Measurements from ENCODE around the gene RLN3. TPM values are rescaled to one million over a fixed set of nuclear protein-coding genes. Genes with fewer than 3 reads are reported as not detected.

RLN3 gene
- total and polyA plus RNA-seq, 10 donors, result 0.35 TPM; not detected in 9

DNA sequence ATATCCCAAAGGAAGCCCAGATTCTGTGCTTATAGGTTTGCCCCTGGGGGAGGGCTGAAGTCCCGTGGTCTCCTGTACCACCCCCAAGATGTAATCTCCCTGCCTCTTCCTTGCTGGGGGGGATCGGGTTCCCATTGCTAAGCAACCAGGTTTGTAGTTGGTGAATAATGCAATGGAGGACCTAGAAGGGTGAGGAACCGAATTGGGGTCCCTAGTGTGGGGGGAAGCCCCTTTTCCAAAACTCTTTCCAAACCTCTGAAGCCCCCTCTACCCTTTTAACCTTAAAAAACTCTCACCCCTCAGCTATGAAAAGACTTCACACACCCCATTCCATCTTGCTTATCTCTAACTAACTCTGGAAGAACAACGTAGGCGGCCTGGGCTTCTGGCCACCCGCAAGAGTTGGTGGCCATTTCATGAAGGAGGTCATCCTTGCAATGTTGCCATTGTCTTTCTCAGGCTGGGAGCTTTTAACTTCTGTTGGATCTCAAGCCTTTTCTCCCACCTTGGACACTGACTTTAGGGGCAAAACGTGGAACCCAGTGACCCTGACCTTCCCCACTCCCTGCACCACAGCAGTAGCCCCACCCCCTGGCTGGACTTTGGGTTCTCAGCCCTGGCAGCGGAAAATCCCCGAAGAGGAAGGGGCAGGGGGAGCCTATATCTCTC, 33.3 kb downstream of the RLN3 start:
- Histone ChIP-seq H3K27ac (no peak overlapping the region), H3K36me3 (no peaks in the 10 kb centered on the region), H3K4me1 (peaks cover 0 to 26% (median 17%) of the 10 kb centered on the region in 6 donors), H3K4me3 (no peak overlapping the region), H3K9me3 (no peaks in the 10 kb centered on the region), H3K27me3 (replicated peaks in 1 of 7) (peaks cover 0 to 75% (median 44%) of the 10 kb centered on the region in 7 donors)
- no peak for TF ChIP-seq POLR2AphosphoS5 (IDR thresholded peaks at IDR 0.05)
- no peak for TF ChIP-seq POLR2A (IDR thresholded peaks at IDR 0.05)
- TF ChIP-seq, protein P1, sequence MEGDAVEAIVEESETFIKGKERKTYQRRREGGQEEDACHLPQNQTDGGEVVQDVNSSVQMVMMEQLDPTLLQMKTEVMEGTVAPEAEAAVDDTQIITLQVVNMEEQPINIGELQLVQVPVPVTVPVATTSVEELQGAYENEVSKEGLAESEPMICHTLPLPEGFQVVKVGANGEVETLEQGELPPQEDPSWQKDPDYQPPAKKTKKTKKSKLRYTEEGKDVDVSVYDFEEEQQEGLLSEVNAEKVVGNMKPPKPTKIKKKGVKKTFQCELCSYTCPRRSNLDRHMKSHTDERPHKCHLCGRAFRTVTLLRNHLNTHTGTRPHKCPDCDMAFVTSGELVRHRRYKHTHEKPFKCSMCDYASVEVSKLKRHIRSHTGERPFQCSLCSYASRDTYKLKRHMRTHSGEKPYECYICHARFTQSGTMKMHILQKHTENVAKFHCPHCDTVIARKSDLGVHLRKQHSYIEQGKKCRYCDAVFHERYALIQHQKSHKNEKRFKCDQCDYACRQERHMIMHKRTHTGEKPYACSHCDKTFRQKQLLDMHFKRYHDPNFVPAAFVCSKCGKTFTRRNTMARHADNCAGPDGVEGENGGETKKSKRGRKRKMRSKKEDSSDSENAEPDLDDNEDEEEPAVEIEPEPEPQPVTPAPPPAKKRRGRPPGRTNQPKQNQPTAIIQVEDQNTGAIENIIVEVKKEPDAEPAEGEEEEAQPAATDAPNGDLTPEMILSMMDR (IDR thresholded peaks at IDR 0.05 in 8 of 11, conservative IDR thresholded peaks at IDR 0.05 in 3 of 11), result no peak
- 55 to 66% (median 57%) methylated on average over 9 of the region's 9 CpGs for WGBS, 5 donors
- DNase-seq, result no peak
- intact Hi-C loops (cut with DNase I; ENCODE audit: low total_unique reads), result no loop called here

DNA sequence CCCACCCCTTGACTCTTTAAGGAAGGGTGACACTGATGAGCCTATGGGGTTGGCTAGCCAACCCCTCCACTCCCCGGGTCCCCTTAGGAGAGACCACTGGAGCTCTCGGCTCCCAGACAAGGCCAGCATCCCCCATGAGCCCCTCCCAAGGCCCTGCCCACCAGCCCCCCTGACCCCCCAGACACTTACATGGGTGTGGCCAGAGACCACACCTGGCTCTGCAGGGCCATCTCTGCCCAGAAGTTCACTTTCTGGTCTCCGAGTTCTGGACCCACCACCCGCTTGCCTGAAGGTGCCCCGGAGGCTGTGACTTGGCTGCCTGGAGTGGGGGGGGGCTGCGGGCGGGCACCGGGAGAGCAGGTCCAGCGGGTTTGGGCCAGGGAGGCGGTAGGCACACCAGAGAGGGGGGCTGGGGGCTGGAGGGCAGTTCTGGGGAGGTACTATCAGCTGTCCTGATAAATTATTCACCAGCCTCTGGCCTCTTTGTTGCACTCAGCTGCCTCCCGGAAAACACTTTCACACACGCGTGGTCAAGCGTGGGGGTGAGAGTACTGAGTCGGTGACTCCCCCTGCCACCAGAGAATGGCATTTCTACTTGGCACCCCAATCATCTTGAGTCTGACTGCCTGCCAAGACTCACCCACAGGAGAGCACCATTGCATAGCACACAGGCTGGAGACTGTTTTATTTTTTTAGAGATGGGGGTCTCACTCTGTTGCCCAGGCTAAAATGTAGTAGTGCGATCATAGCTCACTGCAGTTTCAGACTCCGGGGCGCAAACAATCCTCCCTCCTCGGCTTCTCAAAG, 34.0 kb downstream of the RLN3 start, which contains the start of gene PALM3:
TSS of gene PALM3 (minus strand) at position 326 of the 807 bp plus-strand sequence. CDS start at position 230, 96 bp downstream.
- Histone ChIP-seq H3K4me3 (no peak within 1 kb of the TSS), H3K27ac (no peak within 1 kb of the TSS), H3K36me3 (no peaks in the 10 kb centered on the region), H3K27me3 (replicated peaks in 1 of 7) (peaks cover 0 to 68% (median 39%) of the 10 kb centered on the region in 7 donors), H3K4me1 (peaks cover 0 to 24% (median 17%) of the 10 kb centered on the region in 6 donors), H3K9me3 (no peaks in the 10 kb centered on the region)
- 64 to 80% (median 73%) methylated on average over 11 to 19 of the region's 19 CpGs for WGBS, 5 donors
- no peak for DNase-seq
- intact Hi-C loops (cut with DNase I; ENCODE audit: low total_unique reads), result no loop called here
- TF ChIP-seq POLR2AphosphoS5 (IDR thresholded peaks at IDR 0.05) (no peak), POLR2A (IDR thresholded peaks at IDR 0.05) (no peak)
- TF ChIP-seq, protein P1 (IDR thresholded peaks at IDR 0.05 in 8 of 11, conservative IDR thresholded peaks at IDR 0.05 in 3 of 11), result no peak

DNA sequence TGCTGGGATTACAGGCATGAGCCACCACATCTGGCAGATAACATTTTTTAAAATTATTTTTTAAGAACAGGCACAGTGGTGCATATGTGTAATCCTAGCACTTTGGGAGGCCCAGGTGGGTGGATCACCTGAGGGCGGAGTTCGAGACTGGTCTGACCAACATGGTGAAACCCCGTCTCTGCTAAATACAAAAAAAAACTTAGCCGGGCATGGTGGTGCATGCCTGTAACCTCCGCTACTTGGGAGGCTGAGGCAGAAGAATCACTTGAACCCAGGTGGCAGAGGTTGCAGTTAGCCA, 34.6 kb downstream of the RLN3 start:
- H3K36me3 ChIP-seq, result no peaks in the 10 kb centered on the region
- no peak overlapping the region for H3K4me3 ChIP-seq
- no peak for TF ChIP-seq POLR2A (IDR thresholded peaks at IDR 0.05)
- TF ChIP-seq, protein P1 (IDR thresholded peaks at IDR 0.05 in 8 of 11, conservative IDR thresholded peaks at IDR 0.05 in 3 of 11), result no peak
- TF ChIP-seq POLR2AphosphoS5 (IDR thresholded peaks at IDR 0.05), result no peak
- 84 to 92% (median 90%) methylated on average over 5 of the region's 5 CpGs for WGBS, 5 donors
- intact Hi-C loops (cut with DNase I; ENCODE audit: low total_unique reads), result no loop called here
- H3K27ac ChIP-seq, result no peak overlapping the region
- peaks cover 0 to 62% (median 34%) of the 10 kb centered on the region in 7 donors for H3K27me3 ChIP-seq (replicated peaks in 1 of 7)
- DNase-seq, result no peak
- H3K4me1 ChIP-seq, result peaks cover 0 to 18% (median 13%) of the 10 kb centered on the region in 6 donors
- no peaks in the 10 kb centered on the region for H3K9me3 ChIP-seq

DNA sequence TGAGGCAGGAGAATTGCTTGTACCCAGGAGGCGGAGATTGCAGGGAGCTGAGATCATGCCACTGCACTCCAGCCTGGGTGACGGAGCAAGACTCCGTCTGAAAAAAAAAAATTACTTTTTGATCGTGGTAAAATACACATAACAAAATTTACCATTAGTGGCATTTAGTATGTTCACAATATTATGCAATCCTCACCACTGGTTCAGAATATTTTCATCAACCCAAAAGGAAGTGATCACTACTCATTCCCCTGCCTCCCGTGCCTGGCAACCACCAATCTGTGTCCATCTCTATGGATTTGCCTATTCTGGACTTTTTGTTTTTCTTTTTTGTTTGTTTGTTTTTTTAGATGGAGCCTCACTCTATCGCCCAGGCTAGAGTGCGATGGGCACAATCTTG, 35.2 kb downstream of the RLN3 start:
- no peaks in the 10 kb centered on the region for H3K36me3 ChIP-seq
- intact Hi-C loops (cut with DNase I; ENCODE audit: low total_unique reads), result no loop called here
- no peak overlapping the region for H3K4me3 ChIP-seq
- H3K9me3 ChIP-seq, result no peaks in the 10 kb centered on the region
- peaks cover 0 to 56% (median 28%) of the 10 kb centered on the region in 7 donors for H3K27me3 ChIP-seq (replicated peaks in 1 of 7)
- DNase-seq, result no peak
- 64 to 81% (median 70%) methylated on average over 7 of the region's 7 CpGs for WGBS, 5 donors
- TF ChIP-seq POLR2AphosphoS5 (IDR thresholded peaks at IDR 0.05) (no peak), POLR2A (IDR thresholded peaks at IDR 0.05) (no peak)
- TF ChIP-seq, protein P1 (IDR thresholded peaks at IDR 0.05 in 8 of 11, conservative IDR thresholded peaks at IDR 0.05 in 3 of 11), result no peak
- H3K4me1 ChIP-seq, result peaks cover 0 to 12% (median 8%) of the 10 kb centered on the region in 6 donors
- no peak overlapping the region for H3K27ac ChIP-seq
